SK-N-SH (cell line): ENCODE data around the gene LRCH3. TPM values are rescaled to one million over a fixed set of nuclear protein-coding genes. Genes with fewer than 3 reads are reported as not detected.

Experiments
- CTCF ChIA-PET: fragments of 300-600, 350-600 bp; formaldehyde crosslinking; extraction: SDS; loops from one replicate; lab custom pipeline; 2021; lab: Yijun Ruan, JAX
- POLR2A ChIA-PET: fragments of 350-600 bp; sonication (Branson Sonifier 250); formaldehyde crosslinking; extraction: SDS; loops from one replicate; lab custom pipeline; 2020; ENCODE audit warnings: antibody characterized with exemption, inconsistent platforms; lab: Yijun Ruan, JAX
- DNase-seq: peaks from one replicate; pipeline ENCODE4 v3.0.0; 2012
- H2AFZ ChIP-seq: fragments of 200-600 bp; sonication (generic); 2 replicates; pipeline ENCODE4 v1.8.1; 2016; ENCODE audit warnings: antibody characterized with exemption, mild to moderate bottlenecking, low read depth
- H3F3A ChIP-seq: fragments of 200-600 bp; sonication (generic); replicated peaks from 2 replicates; pipeline ENCODE3; 2016; ENCODE audit warnings: antibody characterized with exemption, mild to moderate bottlenecking; ENCODE audit not compliant: insufficient read depth
- H3K27ac ChIP-seq, 2 experiments: fragments of 200-500 bp in 1 of 2; fragments of 200-600 bp in 1 of 2; sonication (Bioruptor generic) in 1 of 2; sonication (generic), shearing (Covaris generic) in 1 of 2; 2 replicates each; pipeline versions ENCODE4 v1.5.1 to v1.6.1; 2014 to 2016; ENCODE audit warnings: low read depth in 2 of 2, inconsistent platforms in 1 of 2, low read length in 1 of 2, mild to moderate bottlenecking in 1 of 2, mixed read lengths in 1 of 2
- H3K27me3 ChIP-seq: fragments of 200-600 bp; sonication (generic), shearing (Covaris generic); 2 replicates; pipeline ENCODE4 v1.6.1; 2016; ENCODE audit warnings: mixed run types; ENCODE audit not compliant: insufficient read depth
- H3K36me3 ChIP-seq, 2 experiments: fragments of 200-500 bp in 1 of 2; fragments of 200-600 bp in 1 of 2; sonication (Bioruptor generic) in 1 of 2; sonication (generic) in 1 of 2; replicated peaks in 1 of 2; 2 replicates each; pipeline versions ENCODE3 to v1.5.1; 2014 to 2016; ENCODE audit warnings: low read length in 1 of 2, mild to moderate bottlenecking in 1 of 2; ENCODE audit not compliant: insufficient read depth in 2 of 2, control insufficient read depth in 1 of 2
- H3K4me1 ChIP-seq, 2 experiments: fragments of 200-500 bp in 1 of 2; fragments of 200-600 bp in 1 of 2; sonication (Bioruptor generic) in 1 of 2; sonication (generic), shearing (Covaris generic) in 1 of 2; 2 replicates each; pipeline versions ENCODE4 v1.5.1 to v1.6.1; 2014 to 2016; ENCODE audit warnings: low read depth in 1 of 2, low read length in 1 of 2, mixed run types in 1 of 2; ENCODE audit not compliant: insufficient read depth in 2 of 2, control insufficient read depth in 1 of 2
- H3K4me2 ChIP-seq: fragments of 200-600 bp; sonication (generic), shearing (Covaris generic); 2 replicates; pipeline ENCODE4 v1.6.1; 2017; ENCODE audit warnings: mixed run types
- H3K4me3 ChIP-seq, 2 experiments: fragments of 200-500 bp in 1 of 2; fragments of 200-600 bp in 1 of 2; sonication (Bioruptor generic) in 1 of 2; sonication (generic), shearing (Covaris generic) in 1 of 2; 2 replicates each; pipeline versions ENCODE4 v1.5.1 to v1.8.1; 2014 to 2016; ENCODE audit warnings: low read depth in 2 of 2, inconsistent platforms in 1 of 2, low read length in 1 of 2, mild to moderate bottlenecking in 1 of 2, mixed read lengths in 1 of 2, moderate library complexity in 1 of 2
- H3K79me2 ChIP-seq: fragments of 200-600 bp; sonication (generic); 2 replicates; pipeline ENCODE4 v1.8.1; 2017; ENCODE audit warnings: mild to moderate bottlenecking; ENCODE audit not compliant: insufficient read depth
- H3K9ac ChIP-seq: fragments of 200-600 bp; sonication (generic); 2 replicates; pipeline ENCODE4 v1.6.1; 2017; ENCODE audit warnings: mixed run types
- H3K9me2 ChIP-seq: fragments of 200-600 bp; sonication (generic); 2 replicates; pipeline ENCODE4 v1.6.1; 2017; ENCODE audit warnings: mixed run types
- H3K9me3 ChIP-seq: fragments of 200-600 bp; sonication (generic); 2 replicates; pipeline ENCODE4 v1.6.1; 2017; ENCODE audit warnings: mixed run types, mild to moderate bottlenecking, moderate library complexity
- H4K20me1 ChIP-seq: fragments of 200-600 bp; sonication (generic); 2 replicates; pipeline ENCODE4 v1.6.1; 2017; ENCODE audit warnings: mild to moderate bottlenecking, mixed run types; ENCODE audit not compliant: insufficient read depth
- CHD2 ChIP-seq: fragments of 150-350 bp; IDR thresholded peaks from 2 replicates; pipeline ENCODE4 v1.6.1; 2018; ENCODE audit warnings: low read length; ENCODE audit not compliant: partially characterized antibody
- EP300 ChIP-seq, 2 experiments: IDR thresholded peaks; 2 replicates each; pipeline versions ENCODE4 v1.4.0 to v1.6.1; 2012; ENCODE audit warnings: borderline replicate concordance in 1 of 2, low read depth in 1 of 2, low read length in 1 of 2
- FOSL2 ChIP-seq: IDR thresholded peaks from 2 replicates; pipeline ENCODE4 v1.4.0; 2012; ENCODE audit warnings: low read depth, mild to moderate bottlenecking, moderate library complexity, borderline replicate concordance
- FOXJ3 ChIP-seq: sonication (generic); formaldehyde crosslinking; IDR thresholded peaks from 2 replicates; pipeline ENCODE4 v1.5.1; 2020; ENCODE audit warnings: mild to moderate bottlenecking, missing genetic modification reagents
- GABPA ChIP-seq: IDR thresholded peaks from 2 replicates; pipeline ENCODE4 v1.4.0; 2012; ENCODE audit warnings: low read depth, mild to moderate bottlenecking
- MXI1 ChIP-seq: IDR thresholded peaks from 2 replicates; pipeline ENCODE4 v1.6.1; 2012; ENCODE audit warnings: mild to moderate bottlenecking, low read depth, low read length, improper control_type of control experiment
- NRF1 ChIP-seq: IDR thresholded peaks from 2 replicates; pipeline ENCODE4 v1.6.1; 2012; ENCODE audit warnings: low read depth, mild to moderate bottlenecking, low read length
- PBX3 ChIP-seq: IDR thresholded peaks from 2 replicates; pipeline ENCODE4; 2012
- RAD21 ChIP-seq: IDR thresholded peaks from 2 replicates; pipeline ENCODE4 v1.6.1; 2012; ENCODE audit warnings: mild to moderate bottlenecking, low read length
- TAF1 ChIP-seq: IDR thresholded peaks from 2 replicates; pipeline ENCODE4 v1.6.1; 2012; ENCODE audit warnings: low read depth, mild to moderate bottlenecking, low read length, moderate library complexity, borderline replicate concordance
- TEAD4 ChIP-seq: IDR thresholded peaks from 2 replicates; pipeline ENCODE4 v1.4.0; 2012; ENCODE audit warnings: mild to moderate bottlenecking, borderline replicate concordance; ENCODE audit not compliant: insufficient read depth
- YY1 ChIP-seq: IDR thresholded peaks from 2 replicates; pipeline ENCODE4 v1.4.0; 2012; ENCODE audit warnings: low read depth, mild to moderate bottlenecking
- WGBS: methylation state at CpG from one replicate; pipeline ENCODE4 v1.1.6; 2017; ENCODE audit warnings: low lambda C conversion rate; 5-methylcytosine and 5-hydroxymethylcytosine counted together
- polyA plus RNA-seq, 3 experiments: library from polyadenylated mRNA; depleted of rRNA; stranded (reverse); fragments of >200 nt; gene quantifications; 2 replicates each; pipeline ENCODE4 v1.2.3, GENCODE V29; 2012
- TF ChIP-seq, protein P1 (sequence below): IDR thresholded peaks from 2 replicates; pipeline ENCODE4 v1.6.1; 2012; ENCODE audit warnings: mild to moderate bottlenecking, low read depth, low read length, moderate library complexity

The LRCH3 gene
- polyA plus RNA-seq, 1 of the 3 experiments (the other 2 are of a cell fraction): 22.6 TPM

DNA sequence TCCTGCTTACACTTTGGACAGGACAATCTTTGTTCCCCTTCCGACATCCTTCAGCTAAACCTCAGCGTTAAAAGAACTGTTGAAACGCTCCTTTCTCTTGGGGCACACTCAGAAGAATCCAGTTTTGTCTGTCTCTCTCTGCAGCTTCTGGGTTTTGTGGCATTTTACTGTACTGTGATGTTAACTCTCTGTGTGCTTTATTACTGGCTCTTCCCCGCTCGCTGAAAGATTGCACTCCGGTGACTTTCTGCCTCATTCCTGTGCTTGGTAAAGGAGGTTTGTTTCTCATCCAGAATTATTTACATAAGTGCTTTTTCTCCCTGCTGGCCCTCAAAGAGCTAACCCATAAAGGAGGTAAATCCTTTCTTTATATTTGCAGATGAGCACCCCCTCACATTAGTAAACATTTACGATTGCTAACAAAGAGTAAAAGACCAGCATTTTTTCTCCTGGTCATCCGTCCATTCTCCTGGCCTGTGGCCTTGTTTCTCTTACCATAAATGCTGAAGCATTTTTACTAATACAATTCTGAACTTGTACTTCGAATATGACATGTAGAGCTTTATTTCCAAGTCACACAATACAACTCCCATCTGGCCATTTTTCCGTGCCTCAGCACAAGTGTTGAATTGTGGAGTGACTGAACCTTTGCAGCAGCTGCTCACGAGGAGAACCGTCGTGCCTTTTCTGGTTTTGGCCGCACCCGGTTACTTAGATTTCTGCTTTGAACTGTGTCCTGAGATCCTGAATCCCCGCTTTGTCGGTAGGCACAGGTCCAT, 89.6 kb downstream of the LRCH3 start:
- CTCF ChIA-PET: interaction anchor here (0.9 to 1.1 kb wide), 2 partner anchors 9 to 25 kb away, joined by 3 to 5 read pairs; no protein-coding TSS in a partner anchor
- Histone ChIP-seq H3K4me2 (no peak overlapping the region), H3K4me3 (no peak overlapping the region), H3K9me2 (no peaks in the 10 kb centered on the region), H3K27ac (no peak overlapping the region), H3K9me3 (no peaks in the 10 kb centered on the region), H3K4me1 (peaks cover 0 to 8% of the 10 kb centered on the region in 2 experiments; a peak in 1 of 4 replicates), H4K20me1 (no peaks in the 10 kb centered on the region), H3K9ac (no peak overlapping the region), H2AFZ (no peak overlapping the region), H3K36me3 (peaks cover 59 to 63% of the 10 kb centered on the region in 2 experiments), H3F3A (peaks cover 4% of the 10 kb centered on the region), H3K79me2 (no peaks in the 10 kb centered on the region), H3K27me3 (no peaks in the 10 kb centered on the region)
- no peak for DNase-seq
- POLR2A ChIA-PET: no interaction called here
- WGBS: 95% methylated on average over 17 of the region's 17 CpGs
- TF ChIP-seq TEAD4 (no peak), TAF1 (no peak), FOSL2 (no peak), FOXJ3 (CRISPR knock-in tag) (no peak), PBX3 (no peak), GABPA (no peak), MXI1 (no peak), NRF1 (no peak), YY1 (no peak), EP300 (IDR thresholded peaks at IDR 0.05; ENCODE audit: borderline replicate concordance in 1 of 2, low read depth in 1 of 2, low read length in 1 of 2) (no peak), RAD21 (no peak), CHD2 (no peak)
- TF ChIP-seq, protein P1, sequence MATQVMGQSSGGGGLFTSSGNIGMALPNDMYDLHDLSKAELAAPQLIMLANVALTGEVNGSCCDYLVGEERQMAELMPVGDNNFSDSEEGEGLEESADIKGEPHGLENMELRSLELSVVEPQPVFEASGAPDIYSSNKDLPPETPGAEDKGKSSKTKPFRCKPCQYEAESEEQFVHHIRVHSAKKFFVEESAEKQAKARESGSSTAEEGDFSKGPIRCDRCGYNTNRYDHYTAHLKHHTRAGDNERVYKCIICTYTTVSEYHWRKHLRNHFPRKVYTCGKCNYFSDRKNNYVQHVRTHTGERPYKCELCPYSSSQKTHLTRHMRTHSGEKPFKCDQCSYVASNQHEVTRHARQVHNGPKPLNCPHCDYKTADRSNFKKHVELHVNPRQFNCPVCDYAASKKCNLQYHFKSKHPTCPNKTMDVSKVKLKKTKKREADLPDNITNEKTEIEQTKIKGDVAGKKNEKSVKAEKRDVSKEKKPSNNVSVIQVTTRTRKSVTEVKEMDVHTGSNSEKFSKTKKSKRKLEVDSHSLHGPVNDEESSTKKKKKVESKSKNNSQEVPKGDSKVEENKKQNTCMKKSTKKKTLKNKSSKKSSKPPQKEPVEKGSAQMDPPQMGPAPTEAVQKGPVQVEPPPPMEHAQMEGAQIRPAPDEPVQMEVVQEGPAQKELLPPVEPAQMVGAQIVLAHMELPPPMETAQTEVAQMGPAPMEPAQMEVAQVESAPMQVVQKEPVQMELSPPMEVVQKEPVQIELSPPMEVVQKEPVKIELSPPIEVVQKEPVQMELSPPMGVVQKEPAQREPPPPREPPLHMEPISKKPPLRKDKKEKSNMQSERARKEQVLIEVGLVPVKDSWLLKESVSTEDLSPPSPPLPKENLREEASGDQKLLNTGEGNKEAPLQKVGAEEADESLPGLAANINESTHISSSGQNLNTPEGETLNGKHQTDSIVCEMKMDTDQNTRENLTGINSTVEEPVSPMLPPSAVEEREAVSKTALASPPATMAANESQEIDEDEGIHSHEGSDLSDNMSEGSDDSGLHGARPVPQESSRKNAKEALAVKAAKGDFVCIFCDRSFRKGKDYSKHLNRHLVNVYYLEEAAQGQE: no peak
